Measurements from ENCODE around the gene ADAM21. TPM values are rescaled to one million over a fixed set of nuclear protein-coding genes. Genes with fewer than 3 reads are reported as not detected.
"Not testable (repeated sequence)": the region's sequence is repeated elsewhere in the genome, so short reads cannot be mapped to it uniquely, and the experiment has no call there.

ADAM21 gene
- total and polyA plus RNA-seq, 2 experiments from 2014 or later = not detected

DNA sequence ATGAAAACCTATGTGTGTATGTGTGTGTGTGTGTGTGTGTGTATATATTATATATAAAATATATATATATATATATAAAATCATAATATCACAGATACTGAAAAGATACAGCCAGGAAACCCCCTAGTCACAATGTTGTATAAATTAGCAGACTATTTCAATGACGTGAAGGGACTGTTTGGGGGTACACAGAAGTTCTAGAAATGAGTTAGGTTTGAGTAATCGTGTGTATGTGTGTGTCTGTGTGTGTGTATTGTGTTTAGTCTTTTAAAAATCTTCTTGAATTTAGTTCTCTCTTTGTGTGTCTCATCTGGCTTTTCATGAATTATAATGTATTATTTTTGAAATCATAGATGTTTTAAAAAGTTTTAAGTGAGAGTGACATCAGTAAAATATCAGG lies 21.9 kb downstream of the ADAM21 start (continued):
- TF ChIP-seq EZH2 (IDR thresholded peaks at IDR 0.05; ENCODE audit: low read depth, unreplicated experiment) (no peak), NANOG (IDR thresholded peaks at IDR 0.05; ENCODE audit: borderline replicate concordance) (no peak), ZNF331 (CRISPR knock-in tag; IDR thresholded peaks at IDR 0.05; ENCODE audit: low read depth) (no peak), ETS1 (IDR thresholded peaks at IDR 0.05) (no peak), CREB1 (CRISPR knock-in tag; IDR thresholded peaks at IDR 0.05; ENCODE audit: low read depth) (no peak)
- TF ChIP-seq, protein P1, sequence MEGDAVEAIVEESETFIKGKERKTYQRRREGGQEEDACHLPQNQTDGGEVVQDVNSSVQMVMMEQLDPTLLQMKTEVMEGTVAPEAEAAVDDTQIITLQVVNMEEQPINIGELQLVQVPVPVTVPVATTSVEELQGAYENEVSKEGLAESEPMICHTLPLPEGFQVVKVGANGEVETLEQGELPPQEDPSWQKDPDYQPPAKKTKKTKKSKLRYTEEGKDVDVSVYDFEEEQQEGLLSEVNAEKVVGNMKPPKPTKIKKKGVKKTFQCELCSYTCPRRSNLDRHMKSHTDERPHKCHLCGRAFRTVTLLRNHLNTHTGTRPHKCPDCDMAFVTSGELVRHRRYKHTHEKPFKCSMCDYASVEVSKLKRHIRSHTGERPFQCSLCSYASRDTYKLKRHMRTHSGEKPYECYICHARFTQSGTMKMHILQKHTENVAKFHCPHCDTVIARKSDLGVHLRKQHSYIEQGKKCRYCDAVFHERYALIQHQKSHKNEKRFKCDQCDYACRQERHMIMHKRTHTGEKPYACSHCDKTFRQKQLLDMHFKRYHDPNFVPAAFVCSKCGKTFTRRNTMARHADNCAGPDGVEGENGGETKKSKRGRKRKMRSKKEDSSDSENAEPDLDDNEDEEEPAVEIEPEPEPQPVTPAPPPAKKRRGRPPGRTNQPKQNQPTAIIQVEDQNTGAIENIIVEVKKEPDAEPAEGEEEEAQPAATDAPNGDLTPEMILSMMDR (conservative IDR thresholded peaks at IDR 0.05; ENCODE audit: low read depth in 2 of 2) = no peak

GRCh38 chr14:70475459-70475858 lies 23.5 kb downstream of the ADAM21 start:
- not testable (repeated sequence) for H3K27ac ChIP-seq (ENCODE audit: low read depth); ATAC-seq; H3K36me3 ChIP-seq (ENCODE audit: insufficient read depth); H3K79me2 ChIP-seq (replicated peaks; ENCODE audit: insufficient read depth); H4K20me1 ChIP-seq (replicated peaks; ENCODE audit: insufficient read depth); DNase-seq (ENCODE audit: low spot score); H3K9me2 ChIP-seq (ENCODE audit: insufficient read depth); H3K4me3 ChIP-seq; H3K27ac Mint-ChIP-seq; H3K4me3 Mint-ChIP-seq; H3K4me2 ChIP-seq; H3K27me3 ChIP-seq (ENCODE audit: insufficient read depth); H2AFZ ChIP-seq; H3F3A ChIP-seq (replicated peaks; ENCODE audit: low read depth)
- peaks cover 31% of the 10 kb centered on the region for H3K9me3 Mint-ChIP-seq
- H3K4me1 ChIP-seq (ENCODE audit: insufficient read depth) = peaks cover 19% of the 10 kb centered on the region
- H3K27me3 Mint-ChIP-seq (ENCODE audit: insufficient read depth, low read depth, poor library complexity) = peaks cover 14% of the 10 kb centered on the region
- H3K4me1 Mint-ChIP-seq = peaks cover 29% of the 10 kb centered on the region
- H3K36me3 Mint-ChIP-seq (ENCODE audit: low read depth) = peaks cover 30% of the 10 kb centered on the region; the same call in 2 of the 3 replicates

GRCh38 chr14:70477356-70478105 lies 25.6 kb downstream of the ADAM21 start:
- not testable (repeated sequence) for H3K4me3 Mint-ChIP-seq

More at GRCh38 chr14:70477356-70478105, 25.6 kb downstream of the ADAM21 start:
- H3K4me1 Mint-ChIP-seq; H3K4me1 ChIP-seq (ENCODE audit: insufficient read depth); H3K4me3 ChIP-seq; H3K79me2 ChIP-seq (replicated peaks; ENCODE audit: insufficient read depth); H3K9me2 ChIP-seq (ENCODE audit: insufficient read depth); H4K20me1 ChIP-seq (replicated peaks; ENCODE audit: insufficient read depth); H3K27ac ChIP-seq (ENCODE audit: low read depth); H2AFZ ChIP-seq; DNase-seq (ENCODE audit: low spot score); H3F3A ChIP-seq (replicated peaks; ENCODE audit: low read depth); H3K36me3 ChIP-seq (ENCODE audit: insufficient read depth); H3K27me3 ChIP-seq (ENCODE audit: insufficient read depth); ATAC-seq; H3K4me2 ChIP-seq; H3K27me3 Mint-ChIP-seq (ENCODE audit: insufficient read depth, low read depth, poor library complexity); H3K27ac Mint-ChIP-seq: not testable (repeated sequence)
- Mint-ChIP-seq H3K9me3 (peaks cover 34% of the 10 kb centered on the region), H3K36me3 (ENCODE audit: low read depth) (peaks cover 30% of the 10 kb centered on the region; the same call in 2 of the 3 replicates)
